Hepatocyte (in vitro differentiated cells): ENCODE data around the gene APBA2. TPM values are rescaled to one million over a fixed set of nuclear protein-coding genes. Genes with fewer than 3 reads are reported as not detected.

ENCODE experiments used
- DNase-seq: peaks from one replicate; pipeline ENCODE4 v3.0.0-alpha.2; 2016; ENCODE audit warnings: low spot score
- H2AFZ ChIP-seq: fragments of 200-600 bp; sonication (generic); 2 replicates; pipeline ENCODE4 v1.6.0; 2016; ENCODE audit warnings: antibody characterized with exemption, mild to moderate bottlenecking
- H3K27ac ChIP-seq: fragments of 200-600 bp; sonication (generic); 2 replicates; pipeline ENCODE4 v1.5.1; 2016; ENCODE audit warnings: mild to moderate bottlenecking
- H3K27me3 ChIP-seq: fragments of 200-600 bp; sonication (generic); 2 replicates; pipeline ENCODE4 v1.6.1; 2016
- H3K36me3 ChIP-seq: fragments of 200-600 bp; sonication (generic); replicated peaks from 2 replicates; pipeline ENCODE4 v1.5.1; 2016; ENCODE audit warnings: low read depth; ENCODE audit not compliant: insufficient read depth
- H3K4me1 ChIP-seq: fragments of 200-600 bp; sonication (generic); 2 replicates; pipeline ENCODE4 v1.5.1; 2016; ENCODE audit warnings: mild to moderate bottlenecking, moderate library complexity; ENCODE audit not compliant: insufficient read depth
- H3K4me2 ChIP-seq: fragments of 200-600 bp; sonication (generic); 2 replicates; pipeline ENCODE4 v1.6.0; 2016
- H3K4me3 ChIP-seq: fragments of 200-600 bp; sonication (generic); 2 replicates; pipeline ENCODE4 v1.5.1; 2016; ENCODE audit warnings: mild to moderate bottlenecking
- H3K79me2 ChIP-seq: fragments of 200-600 bp; sonication (generic); 2 replicates; pipeline ENCODE4 v1.6.0; 2017; ENCODE audit warnings: mild to moderate bottlenecking
- H3K9me2 ChIP-seq: fragments of 200-600 bp; sonication (generic); replicated peaks from 2 replicates; pipeline ENCODE4 v1.6.0; 2017; ENCODE audit warnings: mild to moderate bottlenecking; ENCODE audit not compliant: insufficient read depth
- H3K9me3 ChIP-seq: fragments of 200-600 bp; sonication (generic); 2 replicates; pipeline ENCODE4 v1.5.1; 2016; ENCODE audit warnings: low read depth, mild to moderate bottlenecking
- H4K20me1 ChIP-seq: fragments of 200-600 bp; sonication (generic); 2 replicates; pipeline ENCODE4 v1.6.0; 2016; ENCODE audit warnings: mild to moderate bottlenecking; ENCODE audit not compliant: insufficient read depth, poor library complexity, severe bottlenecking
- CTCF ChIP-seq: fragments of 200-600 bp; sonication (generic); IDR thresholded peaks from 2 replicates; pipeline ENCODE4 v1.5.1; 2016; ENCODE audit warnings: antibody characterized with exemption, mild to moderate bottlenecking; ENCODE audit not compliant: poor library complexity
- EZH2 ChIP-seq: fragments of 200-600 bp; sonication (generic); IDR thresholded peaks from 2 replicates; pipeline ENCODE4 v1.6.1; 2016; ENCODE audit warnings: antibody characterized with exemption, mild to moderate bottlenecking, borderline replicate concordance
- EZH2phosphoT487 ChIP-seq: fragments of 200-600 bp; sonication (generic); IDR thresholded peaks from one replicate; pipeline ENCODE4 v1.6.1; 2018; ENCODE audit warnings: antibody characterized with exemption, mild to moderate bottlenecking, low read depth, moderate library complexity; ENCODE audit not compliant: unreplicated experiment, severe bottlenecking
- WGBS: methylation state at CpG from one replicate; pipeline ENCODE4 v1.1.6; 2016; ENCODE audit warnings: low lambda C conversion rate; ENCODE audit errors: missing lambda C conversion rate; 5-methylcytosine and 5-hydroxymethylcytosine counted together
- polyA plus RNA-seq: library from polyadenylated mRNA; unstranded; fragments of >200 nt; fragmentation: Nextera tagmentation; extraction: Ambion mirVana; gene quantifications from 2 replicates; pipeline ENCODE4 v1.2.1, GENCODE V29; 2016
- total RNA-seq: library from RNA; depleted of rRNA; stranded (reverse); fragments of >200 nt; gene quantifications from 2 replicates; pipeline ENCODE4 v1.2.3, GENCODE V29; 2014

Gene APBA2
- total and polyA plus RNA-seq, 2 experiments from 2014 or later, result 8.4 to 10.1 TPM

GRCh38 chr15:28986108-28986507, 100.3 kb downstream of the APBA2 start:
- Histone ChIP-seq H4K20me1 (no peaks in the 10 kb centered on the region), H3K79me2 (no peaks in the 10 kb centered on the region), H2AFZ (no peak overlapping the region), H3K4me3 (no peak overlapping the region), H3K4me2 (no peak overlapping the region), H3K27ac (no peak overlapping the region), H3K9me3 (no peaks in the 10 kb centered on the region), H3K36me3 (no peaks in the 10 kb centered on the region), H3K9me2 (no peaks in the 10 kb centered on the region), H3K27me3 (no peaks in the 10 kb centered on the region), H3K4me1 (peaks cover 3% of the 10 kb centered on the region)
- no peak for TF ChIP-seq CTCF
- TF ChIP-seq EZH2, result no peak
- no peak for TF ChIP-seq EZH2phosphoT487
- DNase-seq, result no peak
- 93% methylated on average over 9 of the region's 9 CpGs for WGBS

- TF ChIP-seq EZH2 (no peak), EZH2phosphoT487 (no peak), CTCF (no peak)
- no peaks in the 10 kb centered on the region for H3K36me3 ChIP-seq
- peaks cover 3% of the 10 kb centered on the region for H3K4me1 ChIP-seq
- WGBS, result 97% methylated on average over 2 of the region's 2 CpGs
- no peak overlapping the region for H3K4me3 ChIP-seq
- H2AFZ ChIP-seq, result no peak overlapping the region
- no peaks in the 10 kb centered on the region for H3K9me2 ChIP-seq
- no peak for DNase-seq
- no peaks in the 10 kb centered on the region for H4K20me1 ChIP-seq
- H3K4me2 ChIP-seq, result no peak overlapping the region
- H3K9me3 ChIP-seq, result no peaks in the 10 kb centered on the region
- no peaks in the 10 kb centered on the region for H3K79me2 ChIP-seq
- H3K27ac ChIP-seq, result no peak overlapping the region
- H3K27me3 ChIP-seq, result no peaks in the 10 kb centered on the region
Measured at GRCh38 chr15:28986726-28987125, 101.0 kb downstream of the APBA2 start.

DNA sequence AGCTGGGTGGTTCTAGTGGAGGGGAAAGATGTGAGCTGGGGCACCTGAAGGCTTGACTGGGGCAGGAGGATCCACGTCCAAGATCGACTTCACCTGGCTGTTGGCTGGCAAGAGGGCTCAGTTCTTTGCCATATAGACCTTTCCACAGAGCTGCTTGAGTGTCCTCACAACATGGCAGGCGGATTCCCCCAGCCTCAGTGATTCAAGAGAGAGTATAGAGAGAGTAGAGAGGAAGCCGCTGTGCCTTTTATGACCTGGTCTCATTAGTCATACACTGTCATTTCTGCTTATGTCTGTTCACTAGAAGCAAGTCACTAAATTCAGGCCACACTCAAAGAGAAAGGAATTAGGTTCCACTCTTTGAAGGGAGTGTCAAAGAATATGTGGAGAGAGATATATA, 101.6 kb downstream of the APBA2 start:
- Histone ChIP-seq H3K4me3 (no peak overlapping the region), H3K36me3 (no peaks in the 10 kb centered on the region), H3K9me3 (no peaks in the 10 kb centered on the region), H3K4me2 (no peak overlapping the region), H3K27ac (no peak overlapping the region), H3K9me2 (no peaks in the 10 kb centered on the region), H3K27me3 (no peaks in the 10 kb centered on the region), H4K20me1 (no peaks in the 10 kb centered on the region), H3K4me1 (peaks cover 3% of the 10 kb centered on the region), H3K79me2 (no peaks in the 10 kb centered on the region), H2AFZ (no peak overlapping the region)
- TF ChIP-seq EZH2 (no peak), EZH2phosphoT487 (no peak), CTCF (no peak)
- no peak for DNase-seq
- WGBS, result 99% methylated on average over 4 of the region's 4 CpGs
